Caco-2 (cell line): ENCODE results near the gene C16orf74. TPM values are rescaled to one million over a fixed set of nuclear protein-coding genes. Genes with fewer than 3 reads are reported as not detected.

Source experiments
- BruUV-seq: library from RNA; stranded (reverse); fragments of 400-500 nt; replicated peaks from 2 replicates; lab custom pipeline; 2021; lab: Mats Ljungman, UMichigan
- CTCF ChIA-PET: fragments of 300-600 bp; sonication (Branson Sonifier 250); formaldehyde crosslinking; loops from one replicate; lab custom pipeline; 2022; ENCODE audit warnings: antibody characterized with exemption; lab: Charles Lee
- POLR2A ChIA-PET: fragments of 300-600 bp; sonication (Branson Sonifier 250); formaldehyde crosslinking; loops from one replicate; lab custom pipeline; 2022; ENCODE audit warnings: antibody characterized with exemption; lab: Charles Lee
- DNase-seq, 2 experiments: peaks; one replicate each; pipeline versions ENCODE4 v3.0.0 to v3.0.0-alpha.2; 2020 to 2022
- H3K27me3 ChIP-seq: replicated peaks from 2 replicates; pipeline ENCODE4 v1.6.0; 2011; ENCODE audit warnings: low read length; ENCODE audit not compliant: control insufficient read depth, insufficient read depth
- H3K36me3 ChIP-seq: 2 replicates; pipeline ENCODE4 v1.5.1; 2011; ENCODE audit warnings: low read length; ENCODE audit not compliant: control insufficient read depth, insufficient read depth
- H3K4me1 ChIP-seq: fragments of 250-450 bp; sonication (Bioruptor Pico); 2 replicates; pipeline ENCODE4 v1.5.1; 2020; ENCODE audit warnings: mild to moderate bottlenecking
- H3K4me3 ChIP-seq: 2 replicates; pipeline ENCODE4 v1.5.1; 2011; ENCODE audit warnings: low read depth, mild to moderate bottlenecking, control low read depth, low read length
- H3K9me3 ChIP-seq: fragments of 250-450 bp; sonication (Bioruptor Pico); 2 replicates; pipeline ENCODE4 v1.5.1; 2020; ENCODE audit warnings: mild to moderate bottlenecking, moderate library complexity
- H3K27ac Mint-ChIP-seq: one replicate; pipeline ENCODE4 v1.8.0; 2022; ENCODE audit warnings: mixed read lengths; ENCODE audit not compliant: unreplicated experiment
- H3K27me3 Mint-ChIP-seq: one replicate; pipeline ENCODE4 v1.8.0; 2022; ENCODE audit warnings: mixed read lengths; ENCODE audit not compliant: insufficient read depth, unreplicated experiment
- H3K36me3 Mint-ChIP-seq: one replicate; pipeline ENCODE4 v1.8.0; 2022; ENCODE audit warnings: mild to moderate bottlenecking, mixed read lengths; ENCODE audit not compliant: insufficient read depth, unreplicated experiment
- H3K4me1 Mint-ChIP-seq: one replicate; pipeline ENCODE4 v1.8.0; 2022; ENCODE audit warnings: low read depth, mixed read lengths; ENCODE audit not compliant: unreplicated experiment
- H3K4me3 Mint-ChIP-seq: one replicate; pipeline ENCODE4 v1.8.0; 2022; ENCODE audit warnings: mild to moderate bottlenecking, moderate library complexity, mixed read lengths; ENCODE audit not compliant: unreplicated experiment
- H3K9me3 Mint-ChIP-seq: one replicate; pipeline ENCODE4 v1.8.0; 2022; ENCODE audit warnings: mixed read lengths; ENCODE audit not compliant: unreplicated experiment
- CTCF ChIP-seq, 2 experiments: fragments of 200-600 bp in 1 of 2; IDR thresholded peaks; 1 replicate in 1 of 2; 2 replicates in 1 of 2; pipeline versions ENCODE4 v1.5.1 to v1.8.0; 2011 to 2022; ENCODE audit warnings: antibody characterized with exemption in 1 of 2, control low read depth in 1 of 2, inconsistent platforms in 1 of 2, low read depth in 1 of 2, low read length in 1 of 2, mild to moderate bottlenecking in 1 of 2, moderate library complexity in 1 of 2; ENCODE audit not compliant: insufficient read depth in 1 of 2, severe bottlenecking in 1 of 2, unreplicated experiment in 1 of 2
- intact Hi-C: fragments of 100-400 bp; cut with micrococcal nuclease; formaldehyde crosslinking; loops from one replicate; pipeline ENCODE4 v1.10.0; 2022; ENCODE audit not compliant: unreplicated experiment
- total RNA-seq: library from RNA; stranded (reverse); gene quantifications from 2 replicates; pipeline ENCODE4 v1.2.3, GENCODE V29; 2022

The C16orf74 gene
- total RNA-seq, 1 experiment from 2014 or later: 4.0 TPM

- H3K9me3 Mint-ChIP-seq: no peaks in the 10 kb centered on the region
- peaks cover 11% of the 10 kb centered on the region; the same call in 1 of the 2 replicates for H3K4me1 ChIP-seq
- POLR2A ChIA-PET: no interaction called here
- DNase-seq: no peak
- no peaks in the 10 kb centered on the region for H3K27me3 ChIP-seq
- H3K27ac Mint-ChIP-seq: no peak overlapping the region
- H3K36me3 ChIP-seq: peaks cover 17% of the 10 kb centered on the region
- H3K27me3 Mint-ChIP-seq: no peaks in the 10 kb centered on the region
- H3K9me3 ChIP-seq: no peaks in the 10 kb centered on the region
- CTCF ChIA-PET: interaction anchor here (1.3 to 1.8 kb wide), 2 partner anchors 40 to 82 kb away, joined by 4 to 6 read pairs; no protein-coding TSS in a partner anchor
- intact Hi-C loops: no loop called here
- peaks cover 23% of the 10 kb centered on the region for H3K4me1 Mint-ChIP-seq
- H3K4me3 Mint-ChIP-seq: no peak overlapping the region
- H3K36me3 Mint-ChIP-seq: peaks cover 83% of the 10 kb centered on the region
- BruUV-seq: TSS peak; percentile 61
- no peak overlapping the region for H3K4me3 ChIP-seq
- no peak for TF ChIP-seq CTCF (IDR thresholded peaks at IDR 0.05; ENCODE audit: insufficient read depth in 1 of 2, low read depth in 1 of 2, low read length in 1 of 2, severe bottlenecking in 1 of 2, unreplicated experiment in 1 of 2)
These were observed 72.9 kb downstream of the C16orf74 start for GRCh38 chr16:85678016-85678415.

DNA sequence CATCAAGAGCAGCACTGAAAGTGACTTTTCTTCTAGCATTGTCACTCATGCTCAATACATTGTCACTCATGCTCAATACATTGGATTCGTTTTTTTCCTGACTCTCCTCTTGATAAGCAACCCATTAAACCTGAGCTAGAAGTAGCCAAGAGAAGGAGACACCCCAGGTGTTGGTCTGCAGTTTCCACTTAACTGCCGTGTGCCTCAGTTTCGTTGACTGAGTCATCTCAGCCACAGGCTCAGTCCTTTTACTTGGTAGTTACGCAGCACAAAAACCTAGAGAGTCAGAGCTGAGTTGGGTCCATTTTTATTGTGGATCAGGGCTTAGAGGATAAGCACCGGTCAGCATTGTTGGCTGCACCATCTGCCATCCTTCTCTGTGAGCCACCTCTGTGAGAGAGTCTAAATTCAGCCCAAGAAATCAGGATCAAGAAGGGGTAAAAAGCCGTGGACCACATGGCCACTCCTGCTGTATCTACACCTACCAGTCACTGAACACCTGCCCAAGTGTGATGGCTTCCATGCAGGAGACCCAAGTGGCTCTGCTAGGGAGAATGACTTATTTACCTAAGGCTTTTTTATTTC lies 73.4 kb downstream of the C16orf74 start:
- no peak overlapping the region for H3K27ac Mint-ChIP-seq
- H3K36me3 ChIP-seq: peaks cover 17% of the 10 kb centered on the region
- no peak overlapping the region for H3K4me3 ChIP-seq
- intact Hi-C loops: no loop called here
- H3K27me3 ChIP-seq: no peaks in the 10 kb centered on the region
- no peaks in the 10 kb centered on the region for H3K27me3 Mint-ChIP-seq
- CTCF ChIA-PET: interaction anchor here (1.3 to 1.8 kb wide), 2 partner anchors 40 to 82 kb away, joined by 4 to 6 read pairs; no protein-coding TSS in a partner anchor
- POLR2A ChIA-PET: no interaction called here
- no peak for TF ChIP-seq CTCF (IDR thresholded peaks at IDR 0.05; ENCODE audit: insufficient read depth in 1 of 2, low read depth in 1 of 2, low read length in 1 of 2, severe bottlenecking in 1 of 2, unreplicated experiment in 1 of 2)
- H3K9me3 Mint-ChIP-seq: no peaks in the 10 kb centered on the region
- H3K4me1 ChIP-seq: peaks cover 11% of the 10 kb centered on the region; the same call in 1 of the 2 replicates
- H3K4me1 Mint-ChIP-seq: peaks cover 21% of the 10 kb centered on the region
- H3K4me3 Mint-ChIP-seq: no peak overlapping the region
- no TSS peak for BruUV-seq
- DNase-seq: no peak
- no peaks in the 10 kb centered on the region for H3K9me3 ChIP-seq
- peaks cover 86% of the 10 kb centered on the region for H3K36me3 Mint-ChIP-seq

DNA sequence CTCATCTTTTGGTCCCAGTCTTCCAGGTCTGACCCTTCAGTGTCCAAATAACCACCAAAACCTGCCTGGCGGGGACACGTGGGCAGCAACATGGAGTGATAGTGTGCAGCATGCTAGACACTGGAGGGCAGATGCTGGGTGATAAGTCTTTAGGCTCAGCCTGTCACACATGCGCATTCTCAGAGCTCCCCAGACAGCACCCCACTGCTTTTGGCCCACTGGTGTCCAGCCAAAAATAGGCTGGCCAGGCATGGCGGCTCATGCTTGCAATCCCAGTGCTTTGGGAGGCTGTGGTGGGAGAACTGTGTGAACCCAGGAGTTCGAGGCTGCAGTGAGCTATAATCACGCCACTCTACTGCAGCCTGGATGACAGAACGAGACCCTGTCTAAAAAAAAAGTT lies 74.4 kb downstream of the C16orf74 start:
- Histone ChIP-seq H3K4me3 (no peak overlapping the region), H3K27me3 (no peaks in the 10 kb centered on the region), H3K4me1 (peaks cover 11% of the 10 kb centered on the region; the same call in 1 of the 2 replicates), H3K36me3 (peaks cover 18% of the 10 kb centered on the region), H3K9me3 (no peaks in the 10 kb centered on the region)
- DNase-seq: no peak
- intact Hi-C loops: no loop called here
- H3K4me3 Mint-ChIP-seq: no peak overlapping the region
- peaks cover 20% of the 10 kb centered on the region for H3K4me1 Mint-ChIP-seq
- no peaks in the 10 kb centered on the region for H3K9me3 Mint-ChIP-seq
- no TSS peak for BruUV-seq
- H3K27ac Mint-ChIP-seq: no peak overlapping the region
- ChIA-PET POLR2A (no interaction called here), CTCF (interaction anchor here (1.3 to 3.7 kb wide), 4 partner anchors 39 to 83 kb away, joined by 4 to 36 read pairs (median 7); no protein-coding TSS in a partner anchor)
- peaks cover 96% of the 10 kb centered on the region for H3K36me3 Mint-ChIP-seq
- no peak for TF ChIP-seq CTCF (IDR thresholded peaks at IDR 0.05; ENCODE audit: insufficient read depth in 1 of 2, low read depth in 1 of 2, low read length in 1 of 2, severe bottlenecking in 1 of 2, unreplicated experiment in 1 of 2)
- no peaks in the 10 kb centered on the region for H3K27me3 Mint-ChIP-seq
